Bronchial epithelial cell (primary cell): ENCODE data around the gene CALR. TPM values are rescaled to one million over a fixed set of nuclear protein-coding genes. Genes with fewer than 3 reads are reported as not detected.

Source experiments
- DNase-seq: peaks from one replicate; pipeline ENCODE4 v3.0.0-alpha.2; 2010; ENCODE audit warnings: low read depth
- FAIRE-seq: peaks from 2 replicates; lab custom pipeline; 2011; peaks lifted over from hg19 to GRCh38; lab: Jason Lieb, UNC
- H3K27me3 ChIP-seq: 2 replicates; pipeline ENCODE4 v1.5.1; 2011; ENCODE audit warnings: low read length; ENCODE audit not compliant: control insufficient read depth, insufficient read depth
- H3K36me3 ChIP-seq: 2 replicates; pipeline ENCODE4 v1.5.1; 2011; ENCODE audit warnings: low read length; ENCODE audit not compliant: control insufficient read depth, insufficient read depth
- H3K4me3 ChIP-seq: 2 replicates; pipeline ENCODE4 v1.5.1; 2011; ENCODE audit warnings: mild to moderate bottlenecking, low read depth, low read length, control low read depth
- total RNA-seq: library from RNA; depleted of rRNA; stranded (reverse); fragments of >200 nt; gene quantifications from 2 replicates; pipeline ENCODE4 v1.2.1, GENCODE V29; 2014
- TF ChIP-seq, protein P1 (sequence below): IDR thresholded peaks from 2 replicates; pipeline ENCODE4 v1.5.1; 2011; ENCODE audit warnings: mild to moderate bottlenecking, moderate library complexity, low read length, control low read depth, inconsistent platforms; ENCODE audit not compliant: insufficient read depth, severe bottlenecking

CALR gene
- total RNA-seq, 1 donor from 2014 or later, result 1,570 TPM

DNA sequence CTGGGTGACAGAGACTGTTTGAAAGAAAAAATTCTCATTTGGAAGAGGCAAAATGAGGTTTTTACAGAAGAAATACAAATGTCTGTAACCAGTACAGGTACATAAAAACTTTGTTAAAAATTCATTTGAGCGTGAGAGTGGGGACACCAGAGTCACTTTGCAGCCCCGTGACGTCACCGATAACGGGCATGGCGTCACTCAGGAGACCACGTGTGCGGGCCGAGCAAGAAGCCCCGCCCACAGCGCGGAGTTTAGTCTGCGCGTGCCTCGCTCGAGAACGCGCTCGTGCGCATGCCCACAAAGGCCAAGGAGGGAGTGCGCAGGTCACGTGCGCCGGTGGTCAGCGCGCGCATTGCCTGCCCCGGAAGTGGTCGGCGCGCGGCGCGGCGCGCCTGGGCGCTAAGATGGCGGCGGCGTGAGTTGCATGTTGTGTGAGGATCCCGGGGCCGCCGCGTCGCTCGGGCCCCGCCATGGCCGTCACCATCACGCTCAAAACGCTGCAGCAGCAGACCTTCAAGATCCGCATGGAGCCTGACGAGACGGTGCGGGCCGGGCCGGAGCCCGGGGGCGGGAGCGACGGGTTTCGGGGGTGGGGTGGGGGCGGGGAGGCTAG lies 7.2 kb downstream of the CALR start, which contains the start of gene RAD23A:
TSS of gene RAD23A (plus strand) at position 384 of the 613 bp plus-strand sequence. CDS start at position 471, 87 bp downstream.
- Histone ChIP-seq H3K27me3 (no peaks in the 10 kb centered on the region), H3K36me3 (peaks cover 43% of the 10 kb centered on the region), H3K4me3 (peak within 1 kb of the TSS; percentile 63)
- TF ChIP-seq, protein P1, sequence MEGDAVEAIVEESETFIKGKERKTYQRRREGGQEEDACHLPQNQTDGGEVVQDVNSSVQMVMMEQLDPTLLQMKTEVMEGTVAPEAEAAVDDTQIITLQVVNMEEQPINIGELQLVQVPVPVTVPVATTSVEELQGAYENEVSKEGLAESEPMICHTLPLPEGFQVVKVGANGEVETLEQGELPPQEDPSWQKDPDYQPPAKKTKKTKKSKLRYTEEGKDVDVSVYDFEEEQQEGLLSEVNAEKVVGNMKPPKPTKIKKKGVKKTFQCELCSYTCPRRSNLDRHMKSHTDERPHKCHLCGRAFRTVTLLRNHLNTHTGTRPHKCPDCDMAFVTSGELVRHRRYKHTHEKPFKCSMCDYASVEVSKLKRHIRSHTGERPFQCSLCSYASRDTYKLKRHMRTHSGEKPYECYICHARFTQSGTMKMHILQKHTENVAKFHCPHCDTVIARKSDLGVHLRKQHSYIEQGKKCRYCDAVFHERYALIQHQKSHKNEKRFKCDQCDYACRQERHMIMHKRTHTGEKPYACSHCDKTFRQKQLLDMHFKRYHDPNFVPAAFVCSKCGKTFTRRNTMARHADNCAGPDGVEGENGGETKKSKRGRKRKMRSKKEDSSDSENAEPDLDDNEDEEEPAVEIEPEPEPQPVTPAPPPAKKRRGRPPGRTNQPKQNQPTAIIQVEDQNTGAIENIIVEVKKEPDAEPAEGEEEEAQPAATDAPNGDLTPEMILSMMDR, result no peak
- FAIRE-seq, result no peak
- DNase-seq, result peak; percentile 90

DNA sequence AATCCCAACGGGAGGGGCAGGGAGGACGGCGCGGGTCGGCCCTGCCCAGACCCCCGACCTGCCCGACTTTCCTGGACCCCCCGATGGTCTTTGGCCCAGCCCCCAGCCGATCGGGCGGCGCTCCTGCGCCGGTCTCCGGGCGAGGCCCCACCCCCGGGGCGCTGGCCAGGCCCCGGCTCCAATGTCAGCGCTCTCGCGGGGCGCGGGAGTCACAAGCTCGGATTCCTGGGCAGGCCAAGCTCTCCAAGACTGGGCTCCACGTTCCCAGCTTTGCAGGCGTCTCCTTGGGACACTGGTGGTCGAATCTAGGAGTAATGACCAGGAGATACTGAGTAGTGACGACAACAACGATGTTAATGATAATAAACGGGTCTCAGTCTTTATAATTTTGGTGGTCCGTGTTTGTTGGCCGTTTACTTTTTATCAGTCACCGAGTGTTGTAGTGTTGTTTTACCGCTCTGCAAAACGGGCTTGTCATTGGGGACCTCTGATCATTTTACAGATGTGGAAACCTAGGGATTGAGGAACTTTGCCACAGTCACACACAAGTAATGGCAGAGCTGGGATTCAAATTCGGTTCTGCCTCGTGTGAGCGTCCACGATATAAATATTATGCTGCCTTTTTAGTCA lies 7.8 kb downstream of the CALR start:
- Histone ChIP-seq H3K36me3 (peaks cover 38% of the 10 kb centered on the region), H3K4me3 (peak overlapping the region; percentile 63), H3K27me3 (no peaks in the 10 kb centered on the region)
- TF ChIP-seq, protein P1, result no peak
- peak; percentile 53 for DNase-seq
- no peak for FAIRE-seq

DNA sequence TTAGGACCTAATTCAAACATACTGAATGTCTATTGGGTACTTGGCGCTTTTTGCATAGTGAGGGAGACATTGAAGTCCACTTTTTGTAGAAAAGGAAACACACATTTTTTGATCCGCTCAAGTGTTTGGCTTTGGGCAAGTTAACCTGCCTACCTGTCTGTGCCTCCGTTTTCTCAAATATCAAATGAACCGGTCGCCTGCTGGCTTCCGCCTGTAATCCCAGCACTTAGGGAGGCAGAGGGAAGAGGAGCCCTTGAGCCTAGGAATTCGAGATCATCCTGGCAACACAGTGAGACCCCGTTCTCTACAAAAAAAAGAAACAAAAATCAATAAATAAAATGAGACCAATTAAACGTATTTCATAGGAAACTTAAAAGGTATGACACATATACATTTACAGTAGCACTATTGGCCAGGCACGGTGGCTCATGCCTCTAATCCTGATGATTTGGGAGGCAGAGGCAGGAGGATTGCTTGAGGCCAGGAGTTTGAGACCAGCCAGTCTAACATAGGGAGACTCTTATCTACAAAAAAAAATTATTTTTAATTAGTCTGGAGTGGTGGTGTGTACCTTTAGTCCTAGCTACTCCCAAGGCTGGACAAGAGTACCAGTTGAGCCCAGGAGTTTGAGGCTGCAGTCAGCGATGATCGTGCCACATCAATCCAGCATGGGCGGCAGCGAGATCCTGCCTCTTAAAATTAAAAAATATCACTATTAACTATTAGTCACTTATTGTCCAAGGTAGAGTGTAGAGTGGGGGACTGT lies 8.5 kb downstream of the CALR start:
- no peak for FAIRE-seq
- H3K36me3 ChIP-seq, result peaks cover 34% of the 10 kb centered on the region
- TF ChIP-seq, protein P1, result no peak
- DNase-seq, result no peak
- H3K4me3 ChIP-seq, result peak overlapping the region; percentile 63
- no peaks in the 10 kb centered on the region for H3K27me3 ChIP-seq

DNA sequence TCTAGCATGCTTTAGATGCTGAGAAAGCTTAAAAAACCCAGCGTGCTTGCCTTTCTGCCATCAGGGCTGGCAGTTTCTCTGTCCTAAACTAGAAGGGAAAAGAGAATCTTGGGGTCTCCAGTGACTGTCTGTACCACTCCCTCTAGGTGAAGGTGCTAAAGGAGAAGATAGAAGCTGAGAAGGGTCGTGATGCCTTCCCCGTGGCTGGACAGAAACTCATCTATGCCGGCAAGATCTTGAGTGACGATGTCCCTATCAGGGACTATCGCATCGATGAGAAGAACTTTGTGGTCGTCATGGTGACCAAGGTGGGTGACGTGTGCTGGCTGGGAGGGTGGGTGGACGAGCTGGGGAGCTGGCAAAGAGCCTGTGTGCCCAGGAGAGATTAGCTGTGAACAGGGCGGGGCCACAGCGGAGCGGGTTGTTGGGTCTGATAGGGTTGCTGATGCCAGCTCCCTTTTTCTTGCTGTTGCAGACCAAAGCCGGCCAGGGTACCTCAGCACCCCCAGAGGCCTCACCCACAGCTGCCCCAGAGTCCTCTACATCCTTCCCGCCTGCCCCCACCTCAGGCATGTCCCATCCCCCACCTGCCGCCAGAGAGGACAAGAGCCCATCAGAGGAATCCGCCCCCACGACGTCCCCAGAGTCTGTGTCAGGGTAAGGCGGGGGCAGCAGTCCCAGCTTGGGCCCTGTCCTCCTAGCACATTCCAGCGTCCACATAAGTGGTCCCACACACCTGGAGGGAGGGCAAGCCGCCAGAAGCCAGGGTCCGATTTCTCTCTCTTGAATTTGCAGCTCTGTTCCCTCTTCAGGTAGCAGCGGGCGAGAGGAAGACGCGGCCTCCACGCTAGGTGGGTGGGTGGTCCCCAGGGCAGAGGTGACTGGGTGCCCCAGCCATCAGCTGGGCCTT lies 9.5 kb downstream of the CALR start:
- TF ChIP-seq, protein P1, result no peak
- peaks cover 37% of the 10 kb centered on the region for H3K36me3 ChIP-seq
- DNase-seq (no peak), FAIRE-seq (no peak)
- H3K4me3 ChIP-seq, result no peak overlapping the region
- H3K27me3 ChIP-seq, result no peaks in the 10 kb centered on the region

DNA sequence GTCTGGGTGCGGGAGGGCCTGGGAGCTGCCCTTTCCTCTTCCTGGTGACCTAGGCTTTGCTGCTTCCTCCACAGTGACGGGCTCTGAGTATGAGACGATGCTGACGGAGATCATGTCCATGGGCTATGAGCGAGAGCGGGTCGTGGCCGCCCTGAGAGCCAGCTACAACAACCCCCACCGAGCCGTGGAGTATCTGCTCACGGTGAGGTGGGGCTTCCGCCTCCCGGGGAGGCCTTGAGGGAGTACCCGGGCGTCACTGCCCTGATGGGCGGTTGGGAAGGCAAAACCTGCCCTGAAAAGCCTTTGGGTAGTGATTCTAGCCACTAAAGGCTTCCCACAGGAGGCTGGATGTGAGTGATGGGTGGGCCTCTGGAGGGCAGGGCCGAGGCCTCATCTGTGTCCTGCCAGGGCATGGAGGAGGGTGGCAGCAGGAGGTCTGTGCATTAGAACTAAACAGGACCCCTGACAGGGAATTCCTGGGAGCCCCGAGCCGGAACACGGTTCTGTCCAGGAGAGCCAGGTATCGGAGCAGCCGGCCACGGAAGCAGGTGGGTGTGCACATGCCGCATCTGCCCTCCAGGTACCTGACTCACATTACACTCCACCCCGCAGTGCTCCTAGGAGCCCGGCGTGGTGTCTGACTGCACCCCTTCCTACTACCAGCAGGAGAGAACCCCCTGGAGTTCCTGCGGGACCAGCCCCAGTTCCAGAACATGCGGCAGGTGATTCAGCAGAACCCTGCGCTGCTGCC lies 10.4 kb downstream of the CALR start:
- TF ChIP-seq, protein P1, result no peak
- H3K27me3 ChIP-seq, result no peaks in the 10 kb centered on the region
- FAIRE-seq (no peak), DNase-seq (no peak)
- H3K4me3 ChIP-seq, result no peak overlapping the region
- H3K36me3 ChIP-seq, result peaks cover 36% of the 10 kb centered on the region
